Tibial nerve (tissue), 4 donors: ENCODE measurements around the gene ATF5. TPM values are rescaled to one million over a fixed set of nuclear protein-coding genes. Genes with fewer than 3 reads are reported as not detected.

Experiments
- DNase-seq, 2 donors: peaks; one replicate each; pipeline ENCODE4 v3.0.0-alpha.2; 2019; ENCODE audit warnings: low spot score in 2 of 2
- H3K27ac ChIP-seq, 4 donors: fragments of 200-600 bp; sonication (generic) in 3 of 4; one replicate each; pipeline ENCODE4 v1.5.1; 2017 to 2019; ENCODE audit warnings: mild to moderate bottlenecking in 1 of 4
- H3K27me3 ChIP-seq, 2 donors: fragments of 200-600 bp; sonication (generic) in 1 of 2; one replicate each; pipeline versions ENCODE4 v1.5.1 to v1.6.0; 2017 to 2019
- H3K36me3 ChIP-seq, 3 donors: fragments of 200-600 bp; sonication (generic); one replicate each; pipeline ENCODE4 v1.5.1; 2018 to 2019
- H3K4me1 ChIP-seq, 4 donors: fragments of 200-600 bp; sonication (generic) in 3 of 4; one replicate each; pipeline ENCODE4 v1.5.1; 2017 to 2019
- H3K4me3 ChIP-seq, 4 donors: fragments of 200-600 bp; sonication (generic) in 3 of 4; one replicate each; pipeline ENCODE4 v1.5.1; 2017 to 2019; ENCODE audit warnings: mild to moderate bottlenecking in 1 of 4, moderate library complexity in 1 of 4
- H3K9me3 ChIP-seq, 4 donors: fragments of 200-600 bp; sonication (generic) in 3 of 4; one replicate each; pipeline ENCODE4 v1.5.1; 2017 to 2019
- EP300 ChIP-seq, 2 donors: sonication (generic); formaldehyde crosslinking; IDR thresholded peaks; one replicate each; pipeline ENCODE4 v1.6.1; 2017; ENCODE audit warnings: antibody characterized with exemption in 2 of 2, mild to moderate bottlenecking in 1 of 2
- POLR2A ChIP-seq, 2 donors: fragments of 450-650 bp; IDR thresholded peaks; one replicate each; pipeline ENCODE4 v1.6.1; 2017; ENCODE audit warnings: antibody characterized with exemption in 2 of 2, mild to moderate bottlenecking in 2 of 2, moderate library complexity in 2 of 2
- WGBS, 2 donors: methylation state at CpG; one replicate each; pipeline ENCODE4 v1.1.5; 2018; 5-methylcytosine and 5-hydroxymethylcytosine counted together
- total RNA-seq, 4 donors: library from RNA; depleted of rRNA; stranded (reverse); fragments of >200 nt; gene quantifications; one replicate each; pipeline ENCODE4 v1.1.0, GENCODE V29; 2016
- TF ChIP-seq, protein P1 (sequence below), 5 experiments: fragments of 200-600 bp in 3 of 5; fragments of 450-650 bp in 2 of 5; sonication (generic) in 3 of 5; IDR thresholded peaks; one replicate each; pipeline ENCODE4 v1.5.1; 2016 to 2019; ENCODE audit warnings: antibody characterized with exemption in 5 of 5, mild to moderate bottlenecking in 3 of 5, moderate library complexity in 2 of 5

Gene ATF5
- total RNA-seq, 4 donors from 2014 or later = 12.6 to 19.0 (median 14.8) TPM

- 80 to 89% methylated on average over 11 of the region's 11 CpGs for WGBS, 2 donors
- H3K9me3 ChIP-seq = no peaks in the 10 kb centered on the region
- H3K4me1 ChIP-seq = peaks cover 0 to 2% (median 0%) of the 10 kb centered on the region in 4 donors
- no peaks in the 10 kb centered on the region for H3K27me3 ChIP-seq
- no peak for TF ChIP-seq POLR2A (IDR thresholded peaks at IDR 0.05)
- no peak for TF ChIP-seq EP300 (IDR thresholded peaks at IDR 0.05)
- TF ChIP-seq, protein P1, sequence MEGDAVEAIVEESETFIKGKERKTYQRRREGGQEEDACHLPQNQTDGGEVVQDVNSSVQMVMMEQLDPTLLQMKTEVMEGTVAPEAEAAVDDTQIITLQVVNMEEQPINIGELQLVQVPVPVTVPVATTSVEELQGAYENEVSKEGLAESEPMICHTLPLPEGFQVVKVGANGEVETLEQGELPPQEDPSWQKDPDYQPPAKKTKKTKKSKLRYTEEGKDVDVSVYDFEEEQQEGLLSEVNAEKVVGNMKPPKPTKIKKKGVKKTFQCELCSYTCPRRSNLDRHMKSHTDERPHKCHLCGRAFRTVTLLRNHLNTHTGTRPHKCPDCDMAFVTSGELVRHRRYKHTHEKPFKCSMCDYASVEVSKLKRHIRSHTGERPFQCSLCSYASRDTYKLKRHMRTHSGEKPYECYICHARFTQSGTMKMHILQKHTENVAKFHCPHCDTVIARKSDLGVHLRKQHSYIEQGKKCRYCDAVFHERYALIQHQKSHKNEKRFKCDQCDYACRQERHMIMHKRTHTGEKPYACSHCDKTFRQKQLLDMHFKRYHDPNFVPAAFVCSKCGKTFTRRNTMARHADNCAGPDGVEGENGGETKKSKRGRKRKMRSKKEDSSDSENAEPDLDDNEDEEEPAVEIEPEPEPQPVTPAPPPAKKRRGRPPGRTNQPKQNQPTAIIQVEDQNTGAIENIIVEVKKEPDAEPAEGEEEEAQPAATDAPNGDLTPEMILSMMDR (IDR thresholded peaks at IDR 0.05) = no peak
- H3K36me3 ChIP-seq = peaks cover 0 to 98% (median 4%) of the 10 kb centered on the region in 3 donors
- H3K4me3 ChIP-seq = no peak overlapping the region
- no peak overlapping the region for H3K27ac ChIP-seq
- no peak for DNase-seq
Measured at GRCh38 chr19:49978324-49978723, 49.3 kb downstream of the ATF5 start.

GRCh38 chr19:49981603-49982593 is 52.9 kb downstream of the ATF5 start:
- Histone ChIP-seq H3K36me3 (peaks cover 0 to 96% (median 4%) of the 10 kb centered on the region in 3 donors), H3K4me1 (peaks cover 0 to 3% (median 0%) of the 10 kb centered on the region in 4 donors), H3K4me3 (no peak overlapping the region), H3K27me3 (no peaks in the 10 kb centered on the region), H3K9me3 (no peaks in the 10 kb centered on the region), H3K27ac (no peak overlapping the region)
- WGBS, 2 donors = 67 to 74% methylated on average over 21 of the region's 21 CpGs
- DNase-seq = no peak
- TF ChIP-seq, protein P1 (IDR thresholded peaks at IDR 0.05) = no peak
- no peak for TF ChIP-seq EP300 (IDR thresholded peaks at IDR 0.05)

Other genes starting within 250 kb of the ATF5 start
- 1 to 10 TPM in 2 of 4 donors, not detected in 2; 1.5 to 4.3 TPM for gene ADM5, start 239.6 kb upstream of the ATF5 start, total RNA-seq
- 1 to 10 TPM in 3 of 4 donors, under 1 TPM in 1; 0.44 to 4.1 (median 2.2) TPM for gene CPT1C, start 238.1 kb upstream of the ATF5 start, total RNA-seq
- gene TSKS, start 165.9 kb upstream of the ATF5 start, total RNA-seq = 1 to 10 TPM; 1.1 to 2.5 (median 1.6) TPM
- gene AP2A1, start 162.2 kb upstream of the ATF5 start, total RNA-seq = 100 to 1,000 TPM in 2 of 4 donors, 10 to 100 TPM in 2; 92.9 to 117 (median 104) TPM
- gene FUZ, start 115.9 kb upstream of the ATF5 start, total RNA-seq = 10 to 100 TPM; 19.0 to 31.7 (median 26.8) TPM
- 10 to 100 TPM; 26.2 to 54.0 (median 29.4) TPM for gene MED25, start 110.9 kb upstream of the ATF5 start, total RNA-seq
- 100 to 1,000 TPM in 2 of 4 donors, 10 to 100 TPM in 2; 75.6 to 113 (median 91.9) TPM for gene PTOV1, start 78.0 kb upstream of the ATF5 start, total RNA-seq
- gene PNKP, start 61.6 kb upstream of the ATF5 start, total RNA-seq = 100 to 1,000 TPM in 1 of 4 donors, 10 to 100 TPM in 3; 52.7 to 158 (median 79.5) TPM
- gene AKT1S1, start 51.9 kb upstream of the ATF5 start, total RNA-seq = 10 to 100 TPM; 20.6 to 27.4 (median 25.4) TPM
- gene TBC1D17, start 51.5 kb upstream of the ATF5 start, total RNA-seq = 10 to 100 TPM; 47.7 to 56.5 (median 49.0) TPM
- gene IL4I1, start 32.3 kb upstream of the ATF5 start, total RNA-seq = 1 to 10 TPM in 2 of 4 donors, under 1 TPM in 1, not detected in 1; 0.63 to 3.0 (median 1.7) TPM
- 10 to 100 TPM; 32.8 to 43.5 (median 38.7) TPM for gene NUP62, start 299 bp downstream of the ATF5 start, total RNA-seq
- gene SIGLEC11, start 32.0 kb downstream of the ATF5 start, total RNA-seq = 1 to 10 TPM; 2.6 to 7.5 (median 4.3) TPM
- gene VRK3, start 96.2 kb downstream of the ATF5 start, total RNA-seq = 10 to 100 TPM; 25.7 to 51.3 (median 30.1) TPM
- 10 to 100 TPM in 2 of 4 donors, 1 to 10 TPM in 2; 8.2 to 25.5 (median 14.3) TPM for gene ZNF473, start 96.8 kb downstream of the ATF5 start, total RNA-seq
- not detected for gene IZUMO2, start 234.1 kb downstream of the ATF5 start, total RNA-seq